Fibroblast of lung (primary cell): ENCODE data around the gene ATP5MC2.

ENCODE experiments used
- EZH2 ChIP-seq: IDR thresholded peaks from 2 replicates; pipeline ENCODE4 v1.5.1; 2012; ENCODE audit warnings: low read length, control low read depth, mild to moderate bottlenecking; ENCODE audit errors: missing control alignments
- TF ChIP-seq, protein P1 (sequence below), 2 donors: IDR thresholded peaks in 1 of 2; conservative IDR thresholded peaks in 1 of 2; 1 replicate in 1 of 2; 2 replicates in 1 of 2; pipeline ENCODE4 v1.5.1; 2011 to 2012; ENCODE audit warnings: low read length in 2 of 2, control low read depth in 1 of 2, inconsistent platforms in 1 of 2, low read depth in 1 of 2, mild to moderate bottlenecking in 1 of 2

DNA sequence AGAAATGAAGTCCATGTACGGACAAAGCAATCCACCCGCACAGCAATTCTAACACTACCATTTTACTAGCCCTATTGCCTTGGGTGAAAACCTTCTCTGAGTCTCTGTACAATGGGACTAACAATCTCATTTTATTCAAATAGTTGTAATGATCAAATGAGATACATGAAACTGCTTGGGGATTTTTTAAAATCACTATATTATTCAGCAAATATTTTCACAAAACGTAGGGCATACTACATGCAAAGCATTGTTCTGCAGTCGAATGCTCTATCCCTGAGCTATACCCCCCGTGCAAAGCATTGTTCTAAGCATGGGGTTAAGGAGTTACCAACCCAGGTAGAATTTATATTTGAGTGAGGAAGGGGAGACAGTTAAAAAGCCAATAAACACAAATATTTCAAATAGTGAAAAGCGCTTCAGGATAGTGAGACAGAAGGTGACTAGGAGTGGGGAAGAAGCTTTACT is 49.1 kb downstream of the ATP5MC2 start:
- TF ChIP-seq, protein P1, sequence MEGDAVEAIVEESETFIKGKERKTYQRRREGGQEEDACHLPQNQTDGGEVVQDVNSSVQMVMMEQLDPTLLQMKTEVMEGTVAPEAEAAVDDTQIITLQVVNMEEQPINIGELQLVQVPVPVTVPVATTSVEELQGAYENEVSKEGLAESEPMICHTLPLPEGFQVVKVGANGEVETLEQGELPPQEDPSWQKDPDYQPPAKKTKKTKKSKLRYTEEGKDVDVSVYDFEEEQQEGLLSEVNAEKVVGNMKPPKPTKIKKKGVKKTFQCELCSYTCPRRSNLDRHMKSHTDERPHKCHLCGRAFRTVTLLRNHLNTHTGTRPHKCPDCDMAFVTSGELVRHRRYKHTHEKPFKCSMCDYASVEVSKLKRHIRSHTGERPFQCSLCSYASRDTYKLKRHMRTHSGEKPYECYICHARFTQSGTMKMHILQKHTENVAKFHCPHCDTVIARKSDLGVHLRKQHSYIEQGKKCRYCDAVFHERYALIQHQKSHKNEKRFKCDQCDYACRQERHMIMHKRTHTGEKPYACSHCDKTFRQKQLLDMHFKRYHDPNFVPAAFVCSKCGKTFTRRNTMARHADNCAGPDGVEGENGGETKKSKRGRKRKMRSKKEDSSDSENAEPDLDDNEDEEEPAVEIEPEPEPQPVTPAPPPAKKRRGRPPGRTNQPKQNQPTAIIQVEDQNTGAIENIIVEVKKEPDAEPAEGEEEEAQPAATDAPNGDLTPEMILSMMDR (conservative IDR thresholded peaks at IDR 0.05 in 1 of 2, IDR thresholded peaks at IDR 0.05 in 1 of 2; ENCODE audit: low read depth in 1 of 2, low read length in 2 of 2), result no peak
- no peak for TF ChIP-seq EZH2
